Cerebellar cortex (tissue), 1 donor: Measurements from ENCODE around the gene JPT2.
"Not testable (repeated sequence)": the region's sequence is repeated elsewhere in the genome, so short reads cannot be mapped to it uniquely, and the experiment has no call there.

Source experiments
- DNase-seq: peaks from one replicate; pipeline ENCODE4 v3.0.0-alpha.2; 2015; ENCODE audit warnings: low spot score

JPT2 gene

DNA sequence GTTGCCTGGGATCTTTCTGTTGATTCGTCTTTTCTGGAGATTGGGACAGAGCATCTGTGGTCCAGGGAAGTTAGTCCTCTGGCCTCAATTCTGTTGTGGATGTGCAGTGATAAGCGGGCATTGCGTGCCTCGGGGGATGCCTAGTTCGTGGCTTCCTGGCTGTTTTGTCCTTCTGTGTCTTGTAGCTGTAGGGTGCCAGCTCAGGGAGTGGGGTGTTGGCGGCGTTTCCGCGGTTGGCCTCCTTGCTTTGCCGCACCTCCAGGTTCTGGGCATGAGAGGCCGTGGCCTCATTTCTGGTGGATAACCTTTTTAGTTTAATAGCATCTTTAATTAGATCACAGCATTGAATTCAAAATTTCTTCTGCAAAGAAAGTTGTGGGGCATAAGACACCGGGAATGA is 1.4 kb upstream of the JPT2 start:
- DNase-seq: peak; percentile 18

DNA sequence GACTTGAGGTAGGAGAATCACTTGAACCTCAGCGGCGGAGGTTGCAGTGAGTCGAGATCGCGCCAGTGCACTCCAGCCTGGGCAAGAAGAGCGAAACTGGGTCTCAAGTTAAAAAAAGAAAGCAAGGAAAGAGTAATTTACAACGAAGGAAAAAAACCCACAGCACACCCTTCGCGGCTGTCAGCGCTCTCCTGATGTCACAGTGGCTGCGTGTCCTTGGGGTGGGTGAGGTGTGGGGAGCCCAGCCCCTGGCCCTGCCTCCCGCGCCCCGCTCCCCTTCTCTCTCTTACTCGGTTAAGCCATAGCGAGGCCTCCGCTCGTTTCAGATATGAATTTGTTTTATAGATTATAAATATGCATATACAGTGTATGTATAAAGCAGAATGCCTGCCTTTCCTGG is 740 bp upstream of the JPT2 start:
- no peak for DNase-seq

DNA sequence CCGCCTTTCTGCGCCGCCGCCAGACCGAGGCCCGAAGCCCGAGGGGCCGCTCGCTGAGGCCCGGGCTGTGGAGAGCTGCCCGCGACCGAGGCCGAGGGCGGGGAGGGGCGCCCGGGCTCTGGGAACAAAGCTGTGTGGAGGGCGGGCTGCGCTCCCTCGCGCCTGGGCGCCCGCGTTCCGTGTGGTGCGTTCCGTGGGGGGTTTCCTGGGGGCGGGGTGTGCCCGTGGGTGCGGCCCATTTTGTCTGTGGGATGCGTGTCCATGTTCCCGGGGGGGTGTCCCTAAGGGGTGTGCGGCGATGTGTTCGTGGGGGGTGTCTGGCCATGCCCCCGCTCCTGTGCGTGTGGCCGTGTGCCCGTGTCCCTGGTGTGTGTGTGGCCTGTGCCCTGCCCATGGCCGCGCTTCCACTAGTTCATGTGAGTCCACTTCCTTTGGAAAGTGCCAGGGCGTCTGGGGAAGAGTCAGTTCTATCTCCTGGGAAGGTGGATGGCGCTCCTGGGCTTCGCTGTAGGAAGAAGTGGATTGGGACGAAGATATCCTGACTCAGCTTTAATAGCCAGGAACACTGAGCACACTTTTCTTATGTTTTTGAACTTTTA is 520 bp downstream of the JPT2 start:
- DNase-seq: peak; percentile 49

DNA sequence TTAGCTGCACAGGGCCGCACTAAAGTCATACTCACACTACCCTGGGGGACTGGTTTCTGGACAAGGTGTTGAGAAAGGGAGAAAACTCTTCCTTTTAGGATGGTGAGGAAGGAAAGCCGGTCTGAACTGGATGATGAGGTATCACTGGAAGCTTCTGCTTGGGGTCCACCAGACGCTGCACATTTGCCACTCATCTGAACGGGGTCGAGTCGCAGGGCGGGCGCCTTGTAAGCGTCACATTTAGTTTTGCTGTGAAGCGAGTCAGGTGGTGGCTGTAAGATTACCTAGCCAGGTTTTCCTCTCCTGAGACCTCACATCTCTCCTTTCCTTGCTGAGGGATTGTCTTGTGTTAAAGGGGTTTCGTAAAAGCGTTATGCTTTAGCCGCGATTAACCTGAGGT is 2.3 kb downstream of the JPT2 start:
- DNase-seq: no peak

DNA sequence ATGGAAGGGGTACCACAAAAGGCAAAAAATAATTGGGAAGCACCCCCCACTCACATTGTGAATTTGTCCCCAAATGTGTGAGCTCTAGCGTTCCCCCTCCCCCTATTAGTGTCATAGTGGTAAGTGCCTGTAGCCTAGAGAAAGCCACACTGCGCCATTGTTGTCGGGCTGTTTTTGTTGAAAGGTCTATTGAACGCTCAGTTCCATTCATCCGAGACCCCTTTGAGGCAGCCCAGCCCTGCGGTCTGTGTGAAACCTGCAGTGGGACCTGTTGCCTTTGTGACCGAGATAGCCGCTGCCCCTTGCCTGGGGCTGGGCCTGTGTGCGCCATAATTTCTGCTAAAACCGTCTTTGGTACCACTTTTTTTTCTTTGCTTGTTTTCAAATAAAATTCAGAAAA is 3.0 kb downstream of the JPT2 start:
- DNase-seq: no peak

DNA sequence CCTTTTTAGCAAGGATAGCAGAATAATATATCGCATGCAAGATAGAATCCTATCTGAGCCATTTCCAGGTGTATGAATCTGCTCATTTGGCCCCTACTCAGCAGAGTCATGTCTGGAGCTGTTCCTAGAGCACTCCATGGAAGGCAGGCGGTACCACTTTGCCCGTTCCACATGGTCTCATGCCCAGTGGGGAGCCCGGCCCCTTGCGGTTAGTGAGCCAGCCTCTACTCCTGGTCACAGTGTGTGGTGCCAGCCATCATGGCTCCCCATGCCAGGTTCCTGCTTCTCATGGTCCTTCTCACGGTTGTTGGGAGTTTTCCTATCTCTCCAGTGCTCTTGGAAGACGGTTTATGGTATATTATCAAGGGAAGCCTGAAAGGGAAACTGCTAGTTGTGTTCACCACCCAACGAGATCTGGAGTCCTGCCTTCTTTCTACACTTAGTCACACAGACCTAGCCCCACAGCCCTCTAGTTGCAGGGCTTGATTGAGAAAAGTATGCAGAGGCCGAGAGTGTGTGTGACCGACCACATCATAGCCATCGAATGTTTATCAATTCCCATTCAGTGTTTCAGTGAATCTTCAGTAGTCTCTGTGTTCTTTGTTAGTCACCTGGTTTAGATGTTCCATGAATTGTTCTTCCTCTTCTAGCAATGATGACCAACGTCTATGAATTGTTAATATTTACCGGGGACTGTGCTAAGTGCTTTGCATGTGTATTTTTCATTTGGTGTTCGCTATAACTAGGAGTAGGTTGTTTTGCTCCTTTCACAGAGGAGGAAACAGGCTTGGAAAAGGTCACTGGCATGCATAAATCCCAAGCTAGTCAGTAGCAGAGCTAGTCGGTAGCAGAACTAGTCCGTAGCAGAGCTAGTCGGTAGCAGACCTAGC is 9.6 kb downstream of the JPT2 start:
- peak; percentile 71 for DNase-seq

DNA sequence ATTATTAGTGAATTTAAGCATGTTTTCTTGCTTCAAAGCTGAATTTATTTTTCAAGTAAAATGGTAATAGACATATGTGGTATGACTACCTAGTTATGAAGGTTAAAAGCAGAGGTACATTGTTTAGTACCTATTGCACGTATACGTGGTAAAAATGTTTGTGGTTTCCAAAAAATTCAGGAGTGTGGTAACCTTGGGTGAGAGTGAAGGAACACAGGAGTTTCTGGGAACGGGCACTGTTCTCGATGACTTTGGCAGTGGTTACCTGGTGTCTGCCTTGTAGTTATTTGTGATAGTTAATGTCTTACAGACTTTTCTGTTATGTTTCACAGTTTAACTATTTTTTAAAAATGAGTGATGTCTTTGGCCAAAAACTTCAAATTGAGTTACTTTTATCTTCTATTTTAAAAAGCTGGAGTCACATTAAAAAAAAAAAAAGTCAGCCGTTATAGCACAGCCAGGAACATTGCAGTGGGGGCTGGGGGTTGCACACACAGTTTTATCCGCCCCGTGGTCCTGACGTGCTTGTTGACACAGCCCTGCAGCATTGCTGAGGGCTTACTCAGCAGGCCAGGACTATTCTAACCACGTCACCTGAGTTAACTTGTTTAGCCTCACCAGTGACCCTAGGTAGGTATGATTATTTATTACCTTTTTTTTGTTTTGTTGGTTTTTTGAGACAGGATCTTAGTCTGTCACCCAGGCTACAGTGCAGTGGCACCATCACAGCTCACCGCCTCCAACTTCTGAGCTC is 10.9 kb downstream of the JPT2 start:
- DNase-seq: no peak

DNA sequence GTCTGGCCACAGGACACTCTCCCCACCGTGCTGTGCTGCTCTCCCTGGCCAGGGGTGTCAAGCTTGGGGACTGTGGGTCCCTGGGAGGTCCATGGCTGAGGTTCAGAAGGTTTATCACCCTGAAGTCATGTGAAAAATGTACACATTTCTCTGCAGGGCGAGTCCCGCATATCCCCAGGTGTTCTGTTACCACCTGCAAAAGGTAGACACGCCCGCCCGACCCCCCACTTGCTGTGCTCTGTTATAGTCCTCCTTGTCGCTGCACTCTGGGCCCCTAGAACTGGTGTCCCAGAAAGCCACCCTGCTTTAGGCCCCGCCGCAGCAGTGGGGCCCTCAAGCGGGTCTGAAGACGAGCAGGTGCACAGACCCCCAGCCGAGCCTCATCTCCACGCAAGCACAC is 11.8 kb downstream of the JPT2 start:
- DNase-seq: no peak

DNA sequence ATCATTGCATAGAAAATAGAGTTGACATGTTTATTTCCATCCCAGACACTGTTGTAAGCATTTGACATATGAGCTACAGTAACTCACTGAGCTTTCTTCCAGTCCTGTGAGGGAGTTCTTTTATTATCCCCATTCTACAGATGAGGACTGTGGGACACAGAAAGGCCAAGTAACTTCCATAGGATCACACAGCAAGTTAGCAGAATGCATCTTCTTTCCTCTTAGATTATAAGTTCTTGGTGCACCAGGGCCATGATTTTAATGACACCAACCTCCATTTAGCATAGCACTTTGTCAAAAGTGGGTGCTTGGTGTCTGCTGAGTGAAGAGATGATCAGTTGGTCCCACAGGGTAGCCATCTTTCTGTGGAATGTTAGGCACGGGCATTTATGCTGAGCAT is 12.7 kb downstream of the JPT2 start:
- DNase-seq: no peak

DNA sequence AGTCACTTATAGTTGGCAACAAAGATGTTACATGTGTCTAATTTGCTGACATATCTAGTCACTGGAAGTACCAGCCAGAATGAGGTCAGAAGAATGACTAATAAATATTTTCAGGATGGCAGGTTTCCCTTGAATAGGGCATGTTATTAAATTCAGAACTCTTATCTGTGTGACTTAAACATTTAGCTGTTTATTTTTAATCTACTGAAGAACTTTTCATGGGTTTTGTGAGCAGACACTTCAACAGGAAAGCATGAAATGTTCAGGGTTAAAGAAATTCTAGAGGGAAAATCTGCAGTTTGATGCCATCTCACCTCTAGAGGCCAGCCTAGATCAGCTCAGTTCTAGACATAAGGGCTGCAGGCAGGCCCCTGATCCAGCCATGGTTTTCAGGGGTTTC is 13.2 kb downstream of the JPT2 start:
- DNase-seq: no peak

DNA sequence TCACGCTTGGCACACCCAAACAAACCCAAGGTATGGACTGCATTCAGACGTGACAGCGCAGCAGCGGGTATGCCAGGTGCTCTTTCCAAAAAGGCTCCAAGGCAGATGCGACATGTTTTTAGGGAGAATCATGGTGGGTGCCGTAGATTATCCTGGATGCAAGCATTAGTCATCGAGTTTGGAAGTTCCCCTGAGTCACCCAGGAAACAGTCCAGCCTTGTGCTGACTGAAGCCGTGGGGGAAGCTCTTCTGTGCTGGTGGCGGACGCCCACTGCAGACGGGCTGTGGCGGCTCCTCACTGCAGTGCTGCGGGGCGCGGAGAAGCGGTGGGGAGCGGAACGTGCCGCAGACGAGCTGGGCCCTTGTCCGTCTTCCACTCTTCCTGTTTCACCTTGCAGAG is 13.9 kb downstream of the JPT2 start:
- DNase-seq: no peak

DNA sequence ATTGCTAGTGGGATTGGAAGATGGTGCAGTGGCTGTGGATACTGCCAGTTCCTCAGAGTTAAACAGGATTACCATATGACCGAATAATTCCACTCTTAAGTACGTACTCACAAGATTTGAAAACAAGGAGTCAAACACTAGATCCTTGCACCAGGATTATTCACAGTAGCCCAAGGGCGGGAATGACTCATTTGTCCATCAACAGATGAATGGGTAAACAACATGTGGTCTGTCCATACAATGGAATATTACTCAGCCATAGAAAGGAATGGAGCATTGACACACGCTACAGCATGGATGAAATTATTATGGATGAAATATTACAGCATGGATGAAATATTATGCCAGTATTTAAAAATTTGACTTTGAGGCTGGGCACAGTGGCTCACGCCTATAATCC is 18.8 kb downstream of the JPT2 start:
- no peak for DNase-seq

DNA sequence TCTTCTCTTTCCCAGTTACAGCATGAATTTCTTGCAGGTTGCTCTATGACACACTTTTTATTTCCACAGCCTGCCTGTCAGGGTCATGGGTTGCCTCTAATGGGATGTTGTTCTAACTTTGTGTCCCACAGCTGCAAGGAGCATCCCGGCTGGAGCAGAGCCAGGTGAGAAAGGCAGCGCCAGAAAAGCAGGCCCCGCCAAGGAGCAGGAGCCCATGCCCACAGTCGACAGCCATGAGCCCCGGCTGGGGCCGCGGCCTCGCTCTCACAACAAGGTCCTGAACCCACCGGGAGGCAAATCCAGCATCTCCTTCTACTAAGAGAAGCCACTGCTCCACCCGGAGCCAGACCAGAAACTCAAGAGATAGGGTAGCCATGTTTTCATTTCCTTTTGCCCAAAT is 20.6 kb downstream of the JPT2 start:
- DNase-seq: no peak

DNA sequence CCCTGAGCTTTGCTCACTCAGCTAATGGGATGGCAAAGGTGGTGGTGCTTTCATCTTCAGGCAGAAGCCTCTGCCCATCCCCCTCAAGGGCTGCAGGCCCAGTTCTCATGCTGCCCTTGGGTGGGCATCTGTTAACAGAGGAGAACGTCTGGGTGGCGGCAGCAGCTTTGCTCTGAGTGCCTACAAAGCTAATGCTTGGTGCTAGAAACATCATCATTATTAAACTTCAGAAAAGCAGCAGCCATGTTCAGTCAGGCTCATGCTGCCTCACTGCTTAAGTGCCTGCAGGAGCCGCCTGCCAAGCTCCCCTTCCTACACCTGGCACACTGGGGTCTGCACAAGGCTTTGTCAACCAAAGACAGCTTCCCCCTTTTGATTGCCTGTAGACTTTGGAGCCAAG is 22.2 kb downstream of the JPT2 start:
- DNase-seq: no peak

DNA sequence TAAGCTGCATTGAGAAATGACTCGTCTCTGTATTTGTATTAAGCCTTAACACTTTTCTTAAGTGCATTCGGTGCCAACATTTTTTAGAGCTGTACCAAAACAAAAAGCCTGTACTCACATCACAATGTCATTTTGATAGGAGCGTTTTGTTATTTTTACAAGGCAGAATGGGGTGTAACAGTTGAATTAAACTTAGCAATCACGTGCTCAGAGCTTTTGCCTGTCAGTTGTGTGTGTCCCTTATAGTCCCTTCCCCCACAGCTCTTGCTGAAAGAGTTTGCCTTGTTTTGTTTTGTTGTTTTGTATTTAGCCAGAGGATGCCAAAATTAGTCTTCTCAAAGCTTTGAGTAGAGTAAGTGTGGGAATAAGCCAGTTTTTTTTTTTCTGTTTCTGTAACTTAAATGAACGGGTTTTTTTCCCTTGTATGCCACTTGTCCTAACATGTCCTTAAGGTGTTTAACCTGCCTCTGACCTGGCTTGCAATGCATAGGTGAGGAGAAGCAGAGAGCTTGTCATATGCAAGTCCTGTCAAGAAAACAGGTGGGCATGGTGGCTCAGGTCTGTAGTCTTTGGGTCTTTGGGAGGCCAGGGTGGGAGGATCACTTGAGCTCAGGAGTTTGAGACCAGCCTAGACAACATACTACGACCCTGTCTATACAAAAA is 23.3 kb downstream of the JPT2 start:
- no peak for DNase-seq

DNA sequence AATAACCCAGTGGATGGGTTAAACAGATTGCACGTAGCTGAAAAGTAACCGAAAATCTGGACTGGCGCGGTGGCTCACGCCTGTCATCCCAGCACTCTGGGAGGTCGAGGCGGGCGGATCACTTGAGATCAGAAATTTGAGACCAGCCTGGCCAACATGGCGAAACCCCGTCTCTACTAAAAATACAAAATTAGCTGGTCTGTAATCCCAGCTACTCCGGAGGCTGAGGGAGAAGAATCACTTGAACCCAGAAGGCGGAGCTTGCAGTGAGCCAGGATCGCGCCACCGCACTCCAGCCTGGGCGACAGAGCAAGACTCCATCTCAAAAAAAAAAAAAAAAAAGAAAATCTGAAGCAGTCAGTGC is 27.2 kb downstream of the JPT2 start:
- not testable (repeated sequence) for DNase-seq

DNA sequence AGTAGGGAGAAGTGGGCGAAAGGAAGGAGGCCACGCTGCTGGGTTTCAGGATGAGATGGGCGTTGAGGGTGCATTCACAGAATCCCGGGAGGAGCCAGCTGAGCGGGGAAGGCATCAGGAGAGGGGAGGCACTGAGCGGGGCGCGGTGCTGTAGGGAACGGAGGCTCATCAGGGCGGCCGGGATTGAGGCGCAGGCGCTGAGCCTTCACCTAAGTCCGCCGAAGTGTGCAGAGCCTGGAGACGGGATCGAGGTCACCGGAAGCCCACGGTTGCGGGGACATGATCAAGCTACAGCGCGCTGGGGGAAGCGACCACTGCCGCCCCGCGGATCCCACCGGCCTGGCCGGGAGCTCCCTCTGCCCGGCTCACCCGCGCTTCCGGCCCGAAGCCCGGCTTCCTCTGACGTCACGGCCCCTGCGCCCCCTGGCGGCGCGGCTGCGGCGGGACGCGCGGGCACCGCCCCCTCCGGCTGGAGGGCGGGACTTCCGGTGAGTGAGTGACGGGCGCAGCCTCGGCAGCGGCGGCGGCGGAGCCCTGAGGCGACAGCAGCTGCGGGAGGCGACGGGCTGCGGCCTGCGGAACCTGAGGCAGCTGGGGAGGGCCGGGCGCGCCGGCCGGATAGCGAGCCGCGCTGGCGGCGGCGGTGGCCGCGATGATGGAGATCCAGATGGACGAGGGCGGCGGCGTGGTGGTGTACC is 27.8 kb downstream of the JPT2 start, which contains the start of gene MAPK8IP3:
MAPK8IP3 (plus strand) TSS at position 508 of the 698 bp plus-strand sequence; CDS start at position 653, 145 bp downstream.
- peak; percentile 85 for DNase-seq

DNA sequence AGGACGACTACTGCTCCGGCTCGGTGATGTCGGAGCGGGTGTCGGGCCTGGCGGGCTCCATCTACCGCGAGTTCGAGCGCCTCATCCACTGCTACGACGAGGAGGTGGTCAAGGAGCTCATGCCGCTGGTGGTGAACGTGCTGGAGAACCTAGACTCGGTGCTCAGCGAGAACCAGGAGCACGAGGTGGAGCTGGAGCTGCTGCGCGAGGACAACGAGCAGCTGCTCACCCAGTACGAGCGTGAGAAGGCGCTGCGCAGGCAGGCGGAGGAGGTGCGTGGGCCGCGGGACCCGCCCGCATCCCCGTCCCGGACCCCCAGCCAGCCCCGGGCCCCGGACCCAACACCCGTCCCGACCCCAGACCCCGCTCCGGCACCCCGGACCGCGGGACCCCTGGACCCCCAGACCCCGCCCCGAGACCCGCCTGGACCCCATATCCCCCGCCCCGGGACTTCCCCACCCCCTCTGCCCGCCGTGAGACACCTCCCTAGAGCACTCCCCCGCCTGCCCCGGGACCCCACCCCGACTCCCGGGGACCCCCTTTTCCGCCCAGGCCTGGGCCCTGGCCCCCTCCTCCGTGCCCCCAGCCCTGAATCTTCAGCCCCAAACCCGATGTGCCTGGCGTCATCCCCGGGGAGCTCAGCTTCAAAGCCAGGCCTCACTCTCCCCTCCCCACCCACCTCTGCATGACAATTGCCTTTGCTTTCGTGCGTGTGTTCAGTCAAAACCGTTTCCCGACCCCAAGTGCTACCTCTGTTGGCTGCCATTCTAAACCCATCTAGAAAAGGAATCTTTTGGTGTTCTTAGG is 28.5 kb downstream of the JPT2 start:
- no peak for DNase-seq

DNA sequence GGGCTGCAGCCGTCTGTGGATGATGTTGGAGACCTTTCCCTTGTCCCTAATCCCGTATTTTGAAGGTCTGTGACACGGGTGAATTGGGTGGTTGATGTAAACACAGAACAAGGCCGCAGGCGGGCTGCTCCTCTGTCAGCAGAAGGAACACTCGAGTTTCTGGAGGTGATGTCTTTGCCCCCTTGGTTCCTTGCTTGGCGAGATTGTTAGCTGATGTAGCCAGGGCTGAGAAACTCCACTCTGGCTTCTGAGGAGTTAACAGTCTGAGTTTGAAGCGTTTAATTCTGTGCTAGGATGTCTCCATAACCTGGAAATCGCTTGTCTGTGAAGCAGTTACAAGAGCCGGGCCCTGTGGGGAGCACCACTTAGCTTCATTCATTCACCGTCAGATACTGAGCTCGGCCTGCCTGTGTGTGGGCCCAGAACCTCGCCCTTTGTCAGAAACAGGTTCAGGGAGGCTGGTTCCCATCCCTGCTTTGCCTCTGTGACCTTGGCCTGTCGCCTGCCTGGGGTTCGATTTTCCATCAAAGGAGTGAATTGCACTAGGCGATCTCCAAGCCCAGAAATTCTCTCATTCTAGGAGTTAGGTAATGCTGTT is 29.2 kb downstream of the JPT2 start:
- peak; percentile 51 for DNase-seq

DNA sequence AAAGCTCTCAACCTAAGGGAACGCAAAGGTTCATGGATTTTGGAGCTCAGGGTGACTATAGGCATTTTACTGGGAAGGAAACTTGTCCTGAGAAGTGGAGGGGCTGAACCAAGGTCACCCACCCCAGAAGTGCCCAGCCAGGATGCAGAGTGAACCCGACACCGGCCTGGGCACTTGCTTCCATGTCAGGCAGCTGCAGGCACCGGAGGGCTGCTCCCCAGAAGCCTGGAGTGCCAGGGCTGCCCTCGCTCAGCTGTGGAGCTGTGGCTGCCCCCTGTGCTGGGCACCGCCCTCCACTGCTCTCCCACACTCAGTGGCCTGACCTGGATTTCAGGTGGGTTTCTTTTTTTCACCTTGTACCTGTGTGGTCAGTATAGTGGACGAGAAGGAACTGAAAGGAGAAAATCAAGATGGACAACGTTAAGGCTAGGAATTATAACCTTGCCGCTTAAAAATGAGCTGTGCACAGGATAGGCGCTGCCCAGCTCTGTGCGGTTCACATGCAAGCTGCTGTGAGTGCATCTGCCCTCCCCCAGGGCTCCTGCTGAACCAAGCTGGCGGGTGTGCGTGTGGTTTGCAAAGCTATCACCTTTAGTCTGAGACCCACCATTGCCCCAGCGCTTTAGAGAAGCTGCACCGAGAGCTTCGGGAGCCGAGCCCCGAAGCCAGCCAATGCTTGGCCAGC is 30.1 kb downstream of the JPT2 start:
- DNase-seq: no peak
